Activated naive CD8-positive, alpha-beta T cell treated with anti-CD3 and anti-CD28 coated beads for 36 hours (primary cell): ENCODE data around the gene CNNM4. TPM values are rescaled to one million over a fixed set of nuclear protein-coding genes. Genes with fewer than 3 reads are reported as not detected.

Experiments
- DNase-seq: peaks from one replicate; pipeline ENCODE4 v3.0.0; 2021
- H3K27ac Mint-ChIP-seq: one replicate; pipeline ENCODE4 v1.8.0; 2022; ENCODE audit warnings: mild to moderate bottlenecking, moderate library complexity, mixed read lengths
- H3K27me3 Mint-ChIP-seq: one replicate; pipeline ENCODE4 v1.8.0; 2022; ENCODE audit warnings: mild to moderate bottlenecking, mixed read lengths
- H3K36me3 Mint-ChIP-seq: one replicate; pipeline ENCODE4 v1.8.0; 2021; ENCODE audit warnings: mild to moderate bottlenecking, mixed read lengths
- H3K4me1 Mint-ChIP-seq: one replicate; pipeline ENCODE4 v1.8.0; 2021; ENCODE audit warnings: mixed read lengths
- H3K4me3 Mint-ChIP-seq: one replicate; pipeline ENCODE4 v1.8.0; 2022; ENCODE audit warnings: mild to moderate bottlenecking, moderate library complexity, mixed read lengths
- H3K9me3 Mint-ChIP-seq: one replicate; pipeline ENCODE4 v1.8.0; 2022; ENCODE audit warnings: mixed read lengths
- total RNA-seq, 2 experiments: library from RNA; stranded (reverse); gene quantifications; one replicate each; pipeline ENCODE4 v1.2.3, GENCODE V29; 2021

The CNNM4 gene
- 1 to 10 TPM; 5.9 to 6.2 TPM for total RNA-seq

DNA sequence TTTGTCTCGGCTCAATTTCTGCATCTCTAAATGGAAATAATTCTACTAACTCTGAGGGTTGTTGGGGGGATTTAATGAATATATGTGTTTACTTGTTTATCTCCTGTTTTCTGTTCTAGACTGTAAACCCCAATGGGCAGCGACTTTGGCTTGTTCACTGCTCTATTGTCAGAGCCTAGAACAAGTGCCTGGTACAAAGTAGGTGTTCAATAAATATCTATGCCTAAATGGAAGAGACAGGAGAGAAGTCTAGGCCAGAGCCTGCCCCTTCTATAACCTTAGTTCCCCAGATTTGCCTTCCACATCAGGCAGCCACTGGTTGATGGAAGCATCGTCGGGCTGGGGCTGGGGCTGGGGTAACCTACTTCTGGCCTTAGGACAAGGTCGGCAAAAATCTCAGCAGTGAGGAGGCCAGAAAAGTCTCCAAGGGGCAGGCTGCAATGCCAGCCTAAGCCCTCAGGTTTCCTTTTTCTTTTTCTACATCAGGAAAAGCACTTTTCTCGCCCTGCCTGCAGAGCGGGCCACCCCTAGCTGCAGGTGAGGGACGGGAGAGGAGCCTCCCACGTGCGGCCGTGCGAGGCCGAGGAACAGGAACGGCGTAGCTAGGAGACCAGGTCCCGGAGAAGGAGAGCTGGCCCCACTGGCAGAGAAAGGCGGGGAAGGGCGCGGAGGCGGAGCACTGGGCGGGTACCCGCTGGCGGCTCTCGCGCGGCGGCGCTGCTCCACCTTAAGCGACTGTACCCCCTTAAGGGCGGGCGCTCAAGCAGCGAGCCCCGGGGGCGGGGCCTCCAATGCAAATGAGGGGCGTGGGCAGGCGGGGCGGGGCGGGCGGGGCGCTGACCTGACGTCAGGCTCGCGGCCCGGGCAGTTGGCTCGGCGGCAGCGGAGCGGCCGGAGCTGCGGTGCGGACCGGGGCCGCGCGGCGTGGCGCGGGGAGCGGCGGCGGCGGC is at the start of gene CNNM4:
CNNM4 (plus strand) TSS at position 867 of the 950 bp plus-strand sequence. CDS start 98 bp downstream, outside the sequence.
- peaks cover 44% of the 10 kb centered on the region for H3K4me1 Mint-ChIP-seq
- peak; percentile 93 for DNase-seq
- H3K27me3 Mint-ChIP-seq, result no peaks in the 10 kb centered on the region
- no peaks in the 10 kb centered on the region for H3K36me3 Mint-ChIP-seq
- peak within 1 kb of the TSS; percentile 74 for H3K27ac Mint-ChIP-seq
- H3K9me3 Mint-ChIP-seq, result no peaks in the 10 kb centered on the region
- H3K4me3 Mint-ChIP-seq, result peak within 1 kb of the TSS; percentile 80

DNA sequence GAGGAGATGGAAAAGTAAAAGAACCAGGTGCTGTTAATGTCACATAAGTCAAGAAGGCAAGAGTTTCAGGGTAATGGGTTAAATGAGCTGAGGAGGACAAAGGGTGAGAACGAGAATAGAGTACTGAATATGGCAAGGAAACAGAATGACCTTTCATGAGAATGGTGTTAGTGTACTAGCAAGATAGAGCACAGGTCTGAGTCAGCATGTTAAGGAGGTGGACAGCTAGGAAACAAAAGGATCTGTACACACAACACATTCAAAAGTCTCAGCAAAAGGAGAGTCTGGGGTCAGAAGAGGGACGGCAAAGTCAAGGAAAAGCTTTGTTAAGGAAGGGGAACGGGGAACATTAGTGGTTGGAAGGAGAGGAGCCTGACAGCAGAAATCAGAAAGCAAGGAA is 49.7 kb upstream of the CNNM4 start:
- Mint-ChIP-seq H3K4me3 (no peak overlapping the region), H3K27ac (no peak overlapping the region), H3K27me3 (no peaks in the 10 kb centered on the region), H3K9me3 (no peaks in the 10 kb centered on the region), H3K36me3 (peaks cover 18% of the 10 kb centered on the region), H3K4me1 (no peaks in the 10 kb centered on the region)
- no peak for DNase-seq

DNA sequence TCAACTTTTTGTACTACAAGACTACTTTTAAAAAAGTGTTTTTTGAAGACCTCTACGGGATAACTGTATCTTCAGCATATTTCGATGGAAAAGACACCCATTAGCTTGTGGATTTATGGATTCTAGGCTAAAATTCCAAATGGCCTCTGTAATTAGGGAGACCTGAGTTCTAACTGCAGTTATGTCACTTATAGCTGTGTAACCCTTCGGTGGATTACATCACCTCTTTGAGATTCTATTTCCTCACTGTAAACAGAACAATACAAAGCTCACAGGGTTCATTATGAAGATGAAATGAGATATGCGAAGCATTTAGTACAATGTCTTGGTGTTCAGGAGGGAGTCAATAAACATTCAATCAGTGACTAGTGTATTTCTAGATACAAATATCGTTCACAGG is 45.0 kb upstream of the CNNM4 start:
- H3K36me3 Mint-ChIP-seq, result peaks cover 5% of the 10 kb centered on the region
- no peak overlapping the region for H3K4me3 Mint-ChIP-seq
- H3K9me3 Mint-ChIP-seq, result no peaks in the 10 kb centered on the region
- no peak for DNase-seq
- no peaks in the 10 kb centered on the region for H3K4me1 Mint-ChIP-seq
- H3K27ac Mint-ChIP-seq, result no peak overlapping the region
- H3K27me3 Mint-ChIP-seq, result no peaks in the 10 kb centered on the region

DNA sequence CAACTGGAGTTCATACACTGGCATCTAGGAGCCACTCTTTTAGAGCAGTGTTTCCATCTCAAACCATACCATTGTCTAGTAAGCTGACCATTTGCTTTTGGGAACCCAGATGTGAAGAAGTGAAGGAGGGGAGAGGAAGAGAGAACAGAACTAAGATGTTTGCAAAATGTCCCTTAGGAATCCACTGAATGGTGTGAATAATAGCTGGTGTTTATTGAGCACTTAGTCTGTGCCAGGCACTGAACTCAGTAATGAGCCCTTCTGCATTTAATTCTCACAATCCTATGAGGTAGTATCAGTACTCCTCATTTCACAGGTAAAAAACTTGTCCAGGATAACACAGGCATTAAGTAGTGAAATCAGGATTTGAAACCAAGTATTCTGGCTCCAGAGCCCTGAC is 44.3 kb upstream of the CNNM4 start:
- Mint-ChIP-seq H3K4me1 (no peaks in the 10 kb centered on the region), H3K27me3 (no peaks in the 10 kb centered on the region), H3K36me3 (no peaks in the 10 kb centered on the region), H3K27ac (no peak overlapping the region), H3K9me3 (no peaks in the 10 kb centered on the region), H3K4me3 (no peak overlapping the region)
- DNase-seq, result no peak

DNA sequence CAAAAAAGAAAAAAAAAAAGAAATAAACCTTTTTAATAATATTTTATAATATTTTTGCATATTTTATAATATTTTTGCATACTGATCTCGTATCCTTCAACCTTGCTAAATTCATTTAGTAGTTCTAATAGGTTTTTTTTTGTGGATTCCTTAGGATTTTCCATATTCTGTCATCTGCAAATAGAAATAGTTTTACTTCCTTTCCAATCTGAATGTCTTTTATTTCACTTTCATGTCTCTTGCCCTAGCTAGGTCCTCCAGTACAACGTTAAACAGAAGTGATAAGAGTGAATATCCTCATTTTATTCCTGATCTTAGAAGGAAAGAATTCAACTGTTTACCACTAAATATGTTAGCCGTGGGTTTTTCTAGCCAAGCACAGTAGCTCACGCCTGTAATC is 34.6 kb upstream of the CNNM4 start:
- H3K27me3 Mint-ChIP-seq, result no peaks in the 10 kb centered on the region
- H3K9me3 Mint-ChIP-seq, result no peaks in the 10 kb centered on the region
- no peak overlapping the region for H3K4me3 Mint-ChIP-seq
- no peak for DNase-seq
- H3K27ac Mint-ChIP-seq, result no peak overlapping the region
- H3K36me3 Mint-ChIP-seq, result peaks cover 18% of the 10 kb centered on the region
- H3K4me1 Mint-ChIP-seq, result peaks cover 1% of the 10 kb centered on the region

DNA sequence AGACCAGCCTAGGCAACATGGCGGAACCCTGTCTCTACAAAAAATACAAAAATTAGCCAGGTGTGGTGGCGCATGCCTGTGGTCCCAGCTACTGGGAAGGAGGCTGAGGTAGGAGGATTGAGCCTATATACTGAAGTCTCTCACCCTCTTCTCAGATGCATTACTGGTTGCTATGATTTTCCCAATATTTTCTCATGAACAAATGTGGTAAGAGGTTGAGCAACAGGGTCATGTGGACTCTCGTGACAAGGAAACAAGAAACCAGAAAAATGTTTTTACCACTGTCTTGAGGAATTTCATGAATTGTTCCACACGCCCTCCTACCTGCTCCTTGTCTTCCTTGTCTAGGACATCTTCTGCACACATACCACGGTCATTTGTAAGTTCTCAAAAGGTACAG is 33.3 kb upstream of the CNNM4 start:
- Mint-ChIP-seq H3K4me3 (no peak overlapping the region), H3K9me3 (no peaks in the 10 kb centered on the region), H3K27me3 (no peaks in the 10 kb centered on the region), H3K4me1 (no peaks in the 10 kb centered on the region), H3K36me3 (peaks cover 19% of the 10 kb centered on the region), H3K27ac (no peak overlapping the region)
- DNase-seq, result no peak

DNA sequence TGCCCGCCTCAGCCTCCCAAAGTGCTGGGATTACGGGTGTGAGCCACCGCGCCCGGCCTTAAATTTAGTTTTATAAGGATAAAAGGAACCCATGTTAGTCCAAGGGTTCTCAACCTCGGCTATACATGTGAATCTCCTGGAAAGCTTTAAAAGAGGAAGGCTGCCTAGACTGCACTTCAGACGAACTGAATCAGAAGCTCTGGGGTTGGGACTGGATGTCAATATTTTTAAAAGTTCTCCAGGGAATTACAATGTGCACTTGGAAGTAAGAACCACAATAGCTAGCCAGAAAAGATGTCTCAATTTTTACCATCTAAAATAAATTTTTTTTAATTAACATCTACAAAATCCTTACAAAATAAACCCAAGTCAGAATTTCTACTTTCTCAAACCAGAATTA is 31.0 kb upstream of the CNNM4 start:
- peaks cover 21% of the 10 kb centered on the region for H3K36me3 Mint-ChIP-seq
- no peak overlapping the region for H3K27ac Mint-ChIP-seq
- H3K9me3 Mint-ChIP-seq, result no peaks in the 10 kb centered on the region
- no peaks in the 10 kb centered on the region for H3K4me1 Mint-ChIP-seq
- H3K27me3 Mint-ChIP-seq, result no peaks in the 10 kb centered on the region
- H3K4me3 Mint-ChIP-seq, result no peak overlapping the region
- DNase-seq, result no peak

DNA sequence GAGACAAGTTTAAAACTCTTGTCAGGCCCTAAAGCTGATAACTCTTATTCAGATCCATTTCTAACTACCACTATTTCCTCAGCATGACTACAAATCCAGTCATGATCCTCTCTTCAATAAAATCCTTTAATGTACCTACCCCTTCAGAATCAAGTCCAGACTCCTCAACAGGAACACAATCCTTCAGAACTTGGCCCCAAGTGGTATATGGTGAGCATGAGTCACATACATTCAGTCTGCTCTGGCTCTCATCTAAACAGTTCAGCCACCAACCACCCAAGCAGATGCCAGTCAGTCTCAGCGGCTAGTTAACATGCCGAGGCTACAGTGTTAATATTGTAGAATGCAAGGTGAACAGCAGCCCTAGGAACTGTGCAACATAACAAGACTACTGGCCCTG is 30.5 kb upstream of the CNNM4 start:
- DNase-seq, result no peak
- H3K4me3 Mint-ChIP-seq, result no peak overlapping the region
- H3K27ac Mint-ChIP-seq, result no peak overlapping the region
- H3K4me1 Mint-ChIP-seq, result no peaks in the 10 kb centered on the region
- H3K9me3 Mint-ChIP-seq, result no peaks in the 10 kb centered on the region
- H3K36me3 Mint-ChIP-seq, result peaks cover 21% of the 10 kb centered on the region
- no peaks in the 10 kb centered on the region for H3K27me3 Mint-ChIP-seq

DNA sequence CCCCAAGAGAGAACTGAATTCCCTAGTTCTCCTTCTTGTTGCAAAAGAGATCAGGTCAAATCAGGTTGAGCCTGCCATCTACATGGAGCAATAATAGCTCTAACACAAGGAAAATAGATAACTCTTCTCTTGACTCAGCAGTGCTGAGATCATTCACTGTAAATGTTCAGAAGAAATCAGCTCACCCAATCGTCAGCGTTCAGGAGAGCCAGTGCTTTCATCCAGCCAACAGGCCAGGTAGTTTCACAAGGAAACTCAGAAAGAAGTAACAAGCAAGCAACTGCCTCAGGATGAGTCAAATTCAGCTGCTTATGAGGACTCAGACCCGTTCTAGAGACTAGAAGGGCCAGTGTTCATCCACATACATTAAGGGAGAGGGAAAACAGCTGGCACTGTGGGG is 26.8 kb upstream of the CNNM4 start:
- H3K27ac Mint-ChIP-seq, result no peak overlapping the region
- H3K36me3 Mint-ChIP-seq, result peaks cover 12% of the 10 kb centered on the region
- no peak for DNase-seq
- H3K27me3 Mint-ChIP-seq, result no peaks in the 10 kb centered on the region
- H3K4me3 Mint-ChIP-seq, result no peak overlapping the region
- H3K9me3 Mint-ChIP-seq, result no peaks in the 10 kb centered on the region
- peaks cover 9% of the 10 kb centered on the region for H3K4me1 Mint-ChIP-seq

DNA sequence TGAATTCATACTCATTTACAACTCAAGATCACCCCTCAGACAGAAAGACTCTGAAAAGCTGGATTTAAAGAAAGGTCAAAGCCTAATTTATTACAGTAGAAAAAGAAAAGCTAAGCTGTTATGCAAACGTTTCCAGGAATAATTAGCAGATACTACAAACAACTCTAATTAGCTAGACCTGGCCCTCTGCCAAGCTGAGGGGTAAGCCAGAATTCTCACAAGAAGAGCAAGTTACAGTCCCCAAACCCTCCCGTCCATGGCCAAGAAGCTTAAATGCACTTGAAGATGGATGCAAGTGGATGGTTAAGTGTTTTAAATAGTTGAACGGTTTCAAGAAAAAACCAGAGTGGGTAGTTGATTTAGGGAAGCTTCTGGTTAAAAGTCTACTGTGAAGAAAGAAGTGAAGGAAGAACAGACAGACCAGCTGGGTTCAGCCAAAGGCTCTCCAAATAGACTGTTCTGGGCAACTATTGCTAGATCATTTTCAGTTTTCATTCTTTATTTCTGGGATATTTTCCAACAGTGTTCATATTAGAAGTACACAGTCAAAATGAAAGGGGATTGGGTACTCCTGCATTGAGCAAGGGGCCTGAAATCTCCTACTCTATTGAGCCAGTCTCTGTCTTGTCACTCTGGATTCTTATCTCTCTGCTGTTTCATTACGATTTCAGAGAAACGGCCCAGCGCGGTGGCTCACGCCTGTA is 25.7 kb upstream of the CNNM4 start:
- DNase-seq, result no peak
- H3K27ac Mint-ChIP-seq, result no peak overlapping the region
- H3K9me3 Mint-ChIP-seq, result no peaks in the 10 kb centered on the region
- H3K4me3 Mint-ChIP-seq, result no peak overlapping the region
- peaks cover 12% of the 10 kb centered on the region for H3K36me3 Mint-ChIP-seq
- H3K27me3 Mint-ChIP-seq, result no peaks in the 10 kb centered on the region
- H3K4me1 Mint-ChIP-seq, result peaks cover 14% of the 10 kb centered on the region

DNA sequence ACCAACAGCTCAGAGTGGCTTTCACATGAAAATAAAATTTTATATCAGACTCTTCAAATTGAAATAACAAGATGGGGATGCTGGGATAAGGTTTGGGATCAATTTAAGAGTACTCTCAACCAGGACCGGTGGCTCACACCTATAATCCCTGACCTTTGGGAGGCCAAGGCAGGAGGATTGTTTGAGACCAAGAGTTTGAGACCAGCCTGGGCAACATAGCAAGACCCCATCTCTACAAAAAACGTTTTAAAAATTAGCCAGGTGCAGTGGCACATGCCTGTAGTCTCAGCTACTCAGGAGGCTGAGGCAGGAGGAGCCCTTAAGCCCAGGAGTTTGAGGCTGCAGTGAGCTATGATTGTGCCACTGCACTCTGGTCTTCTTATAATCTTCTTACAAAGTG is 23.5 kb upstream of the CNNM4 start:
- Mint-ChIP-seq H3K9me3 (no peaks in the 10 kb centered on the region), H3K27me3 (no peaks in the 10 kb centered on the region), H3K4me3 (no peak overlapping the region), H3K27ac (no peak overlapping the region), H3K4me1 (peaks cover 20% of the 10 kb centered on the region), H3K36me3 (peaks cover 6% of the 10 kb centered on the region)
- no peak for DNase-seq

DNA sequence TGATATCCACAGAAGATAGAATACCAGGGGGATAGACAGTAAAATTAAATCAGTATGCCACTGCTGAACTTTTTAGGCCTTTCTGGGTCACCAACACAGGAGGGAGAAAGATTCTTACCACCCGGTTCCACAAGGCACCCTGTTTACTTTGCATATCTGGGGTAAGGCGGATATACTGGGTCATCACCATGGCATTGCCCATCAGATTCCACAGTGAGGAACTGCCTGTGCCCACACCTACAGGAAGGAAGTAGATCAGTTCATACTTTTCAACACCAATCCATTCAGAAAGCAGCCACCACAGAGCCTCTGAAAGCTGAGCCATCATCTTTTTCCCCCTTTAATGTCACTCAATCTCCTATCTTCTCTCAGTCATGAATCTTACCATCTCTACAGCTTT is 22.9 kb upstream of the CNNM4 start:
- H3K4me3 Mint-ChIP-seq, result no peak overlapping the region

DNA sequence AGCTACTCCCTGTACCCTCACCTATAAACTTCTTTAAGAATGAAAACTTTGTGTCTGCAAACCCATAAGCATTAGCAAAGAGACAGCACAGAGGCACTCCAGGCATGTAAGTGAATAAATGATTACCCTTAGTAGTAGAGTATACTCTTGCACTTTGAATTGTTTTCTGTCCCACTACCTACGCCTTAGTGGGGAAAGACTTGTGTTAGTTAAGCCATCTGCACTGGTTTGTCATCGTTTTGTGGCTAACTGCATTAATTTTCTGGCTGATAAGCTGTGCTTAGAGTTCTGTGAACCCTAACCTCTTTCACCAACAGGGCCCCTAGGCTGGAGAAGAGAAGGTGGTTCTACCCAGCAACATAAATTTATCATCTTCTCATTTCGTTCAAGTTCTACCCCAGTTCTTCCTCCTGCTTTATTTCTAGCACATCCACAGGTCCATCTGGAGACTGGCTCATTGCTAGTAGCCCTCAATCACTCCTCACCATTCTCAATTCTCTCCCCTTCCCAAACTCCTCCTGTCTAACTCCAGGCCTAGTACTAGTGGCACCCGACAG is 21.5 kb upstream of the CNNM4 start:
- H3K27ac Mint-ChIP-seq, result peak overlapping the region; percentile 85
- H3K36me3 Mint-ChIP-seq, result no peaks in the 10 kb centered on the region
- peaks cover 20% of the 10 kb centered on the region for H3K4me1 Mint-ChIP-seq
- peak overlapping the region; percentile 96 for H3K4me3 Mint-ChIP-seq
- DNase-seq, result no peak
- H3K27me3 Mint-ChIP-seq, result no peaks in the 10 kb centered on the region
- H3K9me3 Mint-ChIP-seq, result no peaks in the 10 kb centered on the region

More for the DNA sequence above, 22.9 kb upstream of the CNNM4 start:
- Mint-ChIP-seq H3K36me3 (peaks cover 6% of the 10 kb centered on the region), H3K4me1 (peaks cover 20% of the 10 kb centered on the region), H3K27me3 (no peaks in the 10 kb centered on the region), H3K9me3 (no peaks in the 10 kb centered on the region), H3K27ac (no peak overlapping the region)
- DNase-seq, result no peak

DNA sequence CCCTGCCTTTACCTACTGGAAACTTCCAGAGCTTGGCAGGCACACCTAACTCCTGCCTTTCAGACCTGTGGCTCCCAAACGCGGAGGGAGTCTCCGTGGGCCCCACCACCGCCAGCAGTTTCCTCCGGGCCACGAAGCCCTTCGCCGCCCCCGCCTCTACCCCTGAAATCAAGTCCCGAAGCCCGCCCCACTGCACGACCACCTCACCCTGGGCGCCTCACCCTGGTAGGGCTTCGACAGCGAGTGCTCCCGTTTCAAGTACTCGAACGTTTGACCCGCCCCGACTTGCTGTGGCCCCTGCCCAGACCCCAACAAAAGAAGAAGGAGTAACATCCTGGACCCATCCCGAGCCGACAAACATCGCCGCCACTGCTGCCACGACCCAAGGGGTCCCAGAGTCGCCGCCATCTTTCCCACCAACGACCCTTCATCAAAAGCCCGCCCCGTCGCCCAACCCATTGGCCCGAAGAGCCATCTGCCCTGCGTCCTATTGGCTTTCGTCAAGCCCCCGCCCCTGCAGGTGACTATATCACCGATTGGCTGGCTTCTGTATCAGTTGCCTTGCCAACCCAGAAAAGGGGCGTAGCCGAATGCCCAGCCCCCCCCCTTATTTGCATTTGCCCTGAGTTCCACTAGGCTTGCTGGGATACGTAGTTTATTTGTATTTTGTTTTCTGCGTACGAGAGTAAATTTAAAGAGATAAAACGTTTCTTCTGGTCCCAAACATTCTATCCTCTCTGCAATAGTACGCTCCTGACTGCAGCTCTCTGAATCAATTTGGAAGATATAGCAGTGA is 20.9 kb upstream of the CNNM4 start, which contains the start of gene LMAN2L:
LMAN2L (minus strand) TSS at position 432 of the 796 bp plus-strand sequence; CDS start at position 408, 24 bp downstream.
- H3K27ac Mint-ChIP-seq, result peak within 1 kb of the TSS; percentile 85
- peak within 1 kb of the TSS; percentile 96 for H3K4me3 Mint-ChIP-seq
- no peaks in the 10 kb centered on the region for H3K9me3 Mint-ChIP-seq
- H3K4me1 Mint-ChIP-seq, result peaks cover 20% of the 10 kb centered on the region
- peak; percentile 95 for DNase-seq
- H3K27me3 Mint-ChIP-seq, result no peaks in the 10 kb centered on the region
- H3K36me3 Mint-ChIP-seq, result no peaks in the 10 kb centered on the region
